ENCODE results near the gene HIRA. TPM values are rescaled to one million over a fixed set of nuclear protein-coding genes. Genes with fewer than 3 reads are reported as not detected.

Gene HIRA
- 29.2 TPM for total RNA-seq
- long read RNA-seq, partial matches to known transcripts = 5 of 9 reads
- long read RNA-seq, other reads (novel, unspliced or antisense) = 4 of 9 reads

- DNase-seq (ENCODE audit: low spot score) = peak; percentile 96
Measured at GRCh38 chr22:19431649-19432132, at the start of gene HIRA. Gene HIRA, minus strand, starts transcription at chr22:19431733. Its CDS starts 257 bp downstream, at chr22:19431476.

DNA sequence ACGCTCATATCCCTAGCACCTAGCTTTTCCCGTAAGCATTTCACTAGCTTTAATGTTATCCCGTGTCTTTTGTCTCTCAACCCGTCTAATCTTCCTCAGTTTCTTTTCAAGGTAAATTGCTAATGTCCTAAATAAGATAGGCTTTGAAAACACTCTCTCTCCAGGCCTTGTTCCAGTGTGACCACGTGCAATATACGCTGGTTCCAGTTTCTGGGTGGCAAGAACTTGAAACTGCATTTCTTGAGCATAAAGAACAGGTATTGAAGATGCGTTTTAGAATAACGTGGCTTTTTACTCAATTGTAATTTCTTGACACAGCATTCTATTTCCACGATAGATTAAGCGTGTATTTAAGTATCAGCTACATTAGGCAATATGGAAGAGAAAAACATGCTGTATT is 49.3 kb upstream of the HIRA start:
- DNase-seq (ENCODE audit: low spot score) = no peak

- DNase-seq (ENCODE audit: low spot score) = no peak
Measured at GRCh38 chr22:19480173-19480568, 48.6 kb upstream of the HIRA start.

DNA sequence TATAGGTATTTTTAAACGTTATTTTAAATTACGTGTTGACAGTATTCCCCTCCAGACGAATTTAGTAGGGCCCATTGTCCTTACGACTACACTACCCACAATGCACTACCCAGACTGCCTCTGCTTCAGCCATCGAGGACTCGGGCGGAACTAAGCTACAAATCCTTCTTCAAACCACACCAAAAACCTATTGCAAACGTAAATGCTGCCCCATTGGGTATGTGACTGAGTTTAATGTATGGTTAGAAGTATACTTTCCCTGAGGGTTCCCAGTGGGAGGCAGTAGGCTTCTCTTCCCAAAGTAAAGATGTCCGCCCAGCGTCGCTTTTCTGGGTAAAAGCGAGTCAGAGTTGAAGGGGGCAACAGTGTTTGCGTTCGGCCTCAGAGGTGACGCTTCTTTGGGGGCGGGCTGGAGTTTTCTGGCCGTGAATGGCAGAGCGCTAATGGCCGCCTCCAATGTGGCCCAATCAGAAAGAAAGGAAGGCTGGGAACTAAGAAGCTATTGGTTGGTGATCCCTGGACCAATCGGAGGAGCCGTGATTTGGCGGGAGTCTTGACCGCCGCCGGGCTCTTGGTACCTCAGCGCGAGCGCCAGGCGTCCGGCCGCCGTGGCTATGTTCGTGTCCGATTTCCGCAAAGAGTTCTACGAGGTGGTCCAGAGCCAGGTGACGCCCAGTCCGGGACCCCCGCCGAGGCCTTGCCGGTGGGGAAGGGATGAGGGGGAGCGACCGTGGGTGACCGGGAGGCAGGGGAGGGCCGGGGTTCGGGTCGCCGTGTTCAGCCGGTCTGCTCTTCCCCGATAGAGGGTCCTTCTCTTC is 48.0 kb upstream of the HIRA start, which contains the start of gene CDC45:
Gene CDC45, plus strand, starts transcription at position 566 of the 818 bp plus-strand sequence. Its CDS starts 49 bp downstream, at position 615.
- DNase-seq (ENCODE audit: low spot score) = peak; percentile 95

GRCh38 chr22:19478901-19479354 is 47.4 kb upstream of the HIRA start, which contains the start of gene UFD1:
Gene UFD1, minus strand, starts transcription at chr22:19479193. Its CDS starts 108 bp downstream, at chr22:19479085.
- peak; percentile 94 for DNase-seq (ENCODE audit: low spot score)

DNA sequence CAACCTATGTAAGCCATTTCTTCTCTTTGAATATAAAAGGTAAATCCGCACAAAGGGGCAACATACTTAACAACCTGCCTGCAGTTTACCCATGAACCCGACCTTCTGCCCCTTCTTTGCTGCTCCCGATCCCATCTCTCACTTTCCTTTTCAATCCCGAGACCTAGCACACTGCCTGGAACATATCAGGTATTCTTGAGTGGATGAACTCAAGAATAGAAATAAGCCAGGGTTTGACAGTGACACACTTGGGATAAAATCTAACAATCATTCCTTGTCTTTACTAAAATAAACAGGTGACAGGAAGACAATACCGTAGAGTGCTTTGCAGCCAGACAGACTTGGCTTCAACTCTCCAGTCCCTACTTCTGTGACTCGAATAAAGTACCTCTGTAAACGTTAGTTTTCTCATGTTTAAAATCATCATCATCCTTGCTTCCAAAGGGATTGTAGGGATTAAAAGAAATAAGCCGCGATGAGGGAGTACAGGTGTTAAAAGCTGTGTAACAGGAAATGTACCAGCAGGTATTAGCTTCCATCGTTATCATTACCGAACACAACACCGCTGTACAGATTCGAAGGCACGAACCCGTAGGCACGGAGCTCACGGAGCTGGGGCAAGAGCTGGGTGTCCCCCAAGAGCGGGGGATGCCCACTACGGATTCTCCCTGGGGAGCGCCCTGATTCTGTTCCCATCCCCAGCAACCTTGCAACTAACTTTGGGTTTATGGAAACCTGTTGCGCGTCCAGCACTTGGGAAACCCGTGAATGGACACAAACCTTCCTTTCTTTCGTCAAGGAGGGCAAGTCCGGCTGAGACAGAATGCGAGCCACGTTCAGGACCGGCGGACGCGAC is 46.7 kb upstream of the HIRA start:
- DNase-seq (ENCODE audit: low spot score) = no peak

- DNase-seq (ENCODE audit: low spot score) = no peak
Measured at GRCh38 chr22:19477321-19478044, 46.0 kb upstream of the HIRA start.

- DNase-seq (ENCODE audit: low spot score) = no peak
Measured at GRCh38 chr22:19476023-19476422, 44.5 kb upstream of the HIRA start.

DNA sequence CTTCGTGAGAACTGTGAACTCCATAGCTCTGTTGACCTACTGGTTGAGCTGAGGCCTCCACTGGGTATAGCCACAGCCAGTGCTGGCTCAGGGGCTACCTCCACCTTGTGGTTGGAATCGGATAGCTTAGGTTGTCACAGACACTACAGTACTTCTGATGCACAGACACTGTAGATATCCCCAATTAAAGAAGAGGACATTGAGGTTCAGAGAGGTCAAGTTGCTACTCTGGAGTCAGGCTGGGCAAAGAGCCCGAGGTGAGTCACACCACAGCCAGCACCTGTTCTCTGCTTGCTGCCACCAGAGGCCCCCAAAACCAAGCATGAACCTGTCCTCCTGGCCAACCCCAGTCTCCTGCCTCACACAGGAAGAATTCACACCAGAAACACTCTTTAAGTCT is 42.0 kb upstream of the HIRA start:
- DNase-seq (ENCODE audit: low spot score) = no peak

DNA sequence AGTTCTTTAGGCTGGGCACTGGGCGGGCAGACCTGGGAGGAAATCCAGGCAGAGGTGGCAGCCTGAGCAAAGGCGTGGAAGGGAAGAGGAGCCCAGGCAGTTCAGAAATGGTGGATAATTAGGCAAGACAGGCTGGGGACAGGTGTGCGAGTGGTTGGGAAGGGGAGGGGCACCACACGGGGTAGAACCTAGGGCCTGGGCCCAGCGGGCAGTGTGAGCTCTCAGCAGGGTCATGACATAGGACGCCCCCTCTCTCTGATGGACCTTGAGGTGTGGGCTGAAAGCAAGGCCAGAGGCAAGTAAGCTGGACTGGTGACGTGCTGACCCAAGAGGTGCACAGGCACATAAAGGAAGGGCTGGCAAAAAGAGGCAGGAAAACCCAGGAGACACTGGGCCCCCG is 40.7 kb upstream of the HIRA start:
- no peak for DNase-seq (ENCODE audit: low spot score)

DNA sequence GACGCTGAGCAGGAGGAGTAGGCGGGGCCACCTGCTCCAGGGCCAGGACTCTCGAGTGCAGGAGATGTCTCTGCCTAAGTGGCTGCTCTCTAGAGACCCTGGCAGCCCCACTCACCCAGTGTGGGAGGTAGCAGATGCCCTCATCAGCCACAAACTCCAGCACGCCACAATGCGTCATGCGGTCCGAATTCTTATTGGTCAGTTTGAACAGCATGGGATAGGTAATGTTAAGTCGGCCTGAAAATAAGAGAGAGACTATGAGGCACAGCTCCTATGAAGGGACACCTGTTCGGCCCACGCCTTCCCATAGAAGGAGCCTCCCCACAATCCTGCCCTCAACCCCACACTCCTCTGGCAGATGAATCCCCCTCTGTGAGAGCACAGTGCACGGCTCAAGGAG is 40.0 kb upstream of the HIRA start:
- no peak for DNase-seq (ENCODE audit: low spot score)

GRCh38 chr22:19470010-19470409 is 38.5 kb upstream of the HIRA start:
- no peak for DNase-seq (ENCODE audit: low spot score)

DNA sequence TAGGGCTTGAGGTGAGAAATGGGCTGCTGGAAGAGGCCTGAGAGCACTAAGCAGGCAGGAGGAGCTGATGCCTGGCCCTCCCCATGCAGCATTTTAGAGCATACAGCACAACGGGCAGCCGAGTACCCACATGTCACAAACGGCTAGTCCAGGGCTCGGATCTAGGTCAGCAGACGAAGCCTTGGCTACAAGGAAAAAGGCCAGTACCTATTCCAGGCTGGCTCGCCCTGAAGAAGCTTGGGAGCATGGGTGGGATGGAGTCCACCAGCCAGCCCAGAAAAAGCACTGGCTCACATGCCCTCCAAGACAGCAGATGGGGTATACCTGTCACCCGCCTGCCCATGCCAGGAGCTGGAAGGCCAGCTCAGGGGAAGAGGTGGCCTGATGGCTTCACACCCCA is 37.9 kb upstream of the HIRA start:
- no peak for DNase-seq (ENCODE audit: low spot score)

GRCh38 chr22:19467912-19468311 is 36.4 kb upstream of the HIRA start:
- DNase-seq (ENCODE audit: low spot score) = no peak

- DNase-seq (ENCODE audit: low spot score) = no peak
Measured at GRCh38 chr22:19466848-19467752, 35.6 kb upstream of the HIRA start.

DNA sequence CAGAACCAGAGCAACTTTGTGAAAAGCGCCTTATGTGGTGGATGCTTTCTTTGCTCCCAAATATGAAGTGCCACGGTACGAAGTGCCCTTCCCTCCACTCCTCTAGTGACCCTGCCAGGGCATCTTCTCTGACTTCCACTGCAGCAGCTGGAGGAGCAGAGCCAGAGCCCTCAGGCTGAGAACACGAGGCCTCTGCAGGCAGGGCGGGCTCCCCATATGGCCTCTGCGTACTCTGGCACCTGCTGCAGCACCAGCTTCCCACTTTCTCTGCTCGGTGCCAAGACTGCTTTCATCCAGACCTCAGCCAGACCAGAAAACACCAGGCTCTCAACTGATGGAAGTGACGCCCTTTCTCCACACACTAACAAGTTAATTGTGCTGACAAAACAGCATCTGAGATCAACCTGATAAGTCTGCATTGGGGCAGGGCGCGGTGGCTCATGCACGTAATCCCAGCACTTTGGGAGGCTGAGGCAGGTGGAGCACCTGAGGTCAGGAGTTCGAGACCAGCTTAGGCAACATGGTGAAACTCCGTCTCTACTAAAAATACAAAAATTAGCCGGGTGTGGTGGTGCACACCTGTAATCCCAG is 34.7 kb upstream of the HIRA start:
- DNase-seq (ENCODE audit: low spot score) = no peak

GRCh38 chr22:19464975-19465374 is 33.4 kb upstream of the HIRA start:
- no peak for DNase-seq (ENCODE audit: low spot score)

DNA sequence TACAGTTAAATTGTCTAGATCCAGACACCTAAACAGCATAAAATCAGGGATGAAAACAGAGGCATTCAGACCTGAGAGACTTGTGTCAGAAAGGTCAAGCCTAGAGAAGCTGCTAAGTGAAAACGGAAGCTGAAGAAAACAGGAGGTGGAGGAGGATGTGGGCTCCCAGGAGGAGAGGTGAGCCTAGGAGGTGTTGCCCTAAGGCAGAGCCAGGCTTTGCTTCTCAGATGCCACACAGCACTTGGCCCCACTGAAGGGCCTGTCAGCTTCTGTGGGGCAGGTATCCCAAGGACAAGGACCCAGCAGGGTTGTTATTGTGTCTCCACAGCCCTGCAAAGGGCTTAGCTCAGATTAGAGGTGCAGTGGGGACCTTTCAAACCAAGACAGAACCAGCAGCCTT is 33.0 kb upstream of the HIRA start:
- no peak for DNase-seq (ENCODE audit: low spot score)
